Neuronal stem cell (in vitro differentiated cells): ENCODE results near the gene SH2D6.

ENCODE experiments used
- DNase-seq: peaks from one replicate; pipeline ENCODE4 v3.0.0-alpha.2; 2013; ENCODE audit warnings: low spot score
- H2AFZ ChIP-seq: one replicate; pipeline ENCODE4 v1.6.1; 2013; ENCODE audit warnings: mild to moderate bottlenecking, low read length, inconsistent platforms
- H2AK5ac ChIP-seq: 2 replicates; pipeline ENCODE4 v1.6.1; 2013; ENCODE audit warnings: low read depth, mild to moderate bottlenecking, inconsistent platforms, low read length, moderate library complexity, mixed read lengths
- H2BK120ac ChIP-seq: 2 replicates; pipeline ENCODE4 v1.6.1; 2013; ENCODE audit warnings: low read depth, mild to moderate bottlenecking, inconsistent platforms, low read length, moderate library complexity, mixed read lengths
- H2BK12ac ChIP-seq: one replicate; pipeline ENCODE4 v1.6.1; 2013; ENCODE audit warnings: low read length, inconsistent platforms
- H2BK15ac ChIP-seq: 2 replicates; pipeline ENCODE4 v1.6.1; 2013; ENCODE audit warnings: mild to moderate bottlenecking, low read length, inconsistent platforms, mixed read lengths
- H2BK5ac ChIP-seq: one replicate; pipeline ENCODE4 v1.6.1; 2013; ENCODE audit warnings: inconsistent platforms, mild to moderate bottlenecking, low read length, moderate library complexity
- H3K14ac ChIP-seq: one replicate; pipeline ENCODE4 v1.6.1; 2013; ENCODE audit warnings: low read length, inconsistent platforms
- H3K18ac ChIP-seq: 2 replicates; pipeline ENCODE4 v1.6.1; 2013; ENCODE audit warnings: low read length, inconsistent platforms
- H3K23ac ChIP-seq: 2 replicates; pipeline ENCODE4 v1.6.1; 2013; ENCODE audit warnings: low read depth, mild to moderate bottlenecking, mixed read lengths, low read length, inconsistent platforms; ENCODE audit not compliant: poor library complexity
- H3K27ac ChIP-seq: replicated peaks from 3 replicates; pipeline ENCODE4 v1.5.1; 2013; ENCODE audit warnings: low read length, inconsistent platforms
- H3K27me3 ChIP-seq, 3 experiments: 2 replicates each; pipeline ENCODE4 v1.6.1; 2013; ENCODE audit warnings: low read length in 3 of 3, mild to moderate bottlenecking in 2 of 3, inconsistent platforms in 1 of 3, low read depth in 1 of 3, mixed read lengths in 1 of 3, moderate library complexity in 1 of 3; ENCODE audit not compliant: control insufficient read depth in 3 of 3, insufficient read depth in 3 of 3
- H3K36me3 ChIP-seq, 2 donors: replicated peaks in 1 of 2; 2 replicates each; pipeline ENCODE4 v1.6.1; 2013; ENCODE audit warnings: low read length in 2 of 2; ENCODE audit not compliant: control insufficient read depth in 2 of 2, insufficient read depth in 2 of 2
- H3K4ac ChIP-seq: 2 replicates; pipeline ENCODE4 v1.6.1; 2013; ENCODE audit warnings: inconsistent platforms, mild to moderate bottlenecking, low read length, moderate library complexity
- H3K4me1 ChIP-seq, 2 donors: 1 replicate in 1 of 2; 2 replicates in 1 of 2; pipeline ENCODE4 v1.6.1; 2013; ENCODE audit warnings: low read length in 2 of 2, low read depth in 1 of 2; ENCODE audit not compliant: control insufficient read depth in 2 of 2, insufficient read depth in 1 of 2
- H3K4me2 ChIP-seq: one replicate; pipeline ENCODE4 v1.6.1; 2013; ENCODE audit warnings: mild to moderate bottlenecking, low read length, inconsistent platforms; ENCODE audit not compliant: insufficient read depth, poor library complexity, severe bottlenecking
- H3K4me3 ChIP-seq, 2 donors: 2 replicates each; pipeline ENCODE4 v1.5.1; 2013; ENCODE audit warnings: low read length in 2 of 2, mild to moderate bottlenecking in 2 of 2, inconsistent platforms in 1 of 2, moderate library complexity in 1 of 2
- H3K79me1 ChIP-seq: one replicate; pipeline ENCODE4 v1.6.1; 2013; ENCODE audit warnings: low read depth, mild to moderate bottlenecking, inconsistent platforms, low read length, moderate library complexity
- H3K9ac ChIP-seq: one replicate; pipeline ENCODE4 v1.6.1; 2013; ENCODE audit warnings: mild to moderate bottlenecking, low read depth, low read length, inconsistent platforms; ENCODE audit not compliant: poor library complexity
- H3K9me3 ChIP-seq, 2 donors: replicated peaks in 1 of 2; 2 replicates each; pipeline versions ENCODE3 to v1.6.1; 2013; ENCODE audit warnings: low read length in 2 of 2, mild to moderate bottlenecking in 2 of 2, inconsistent platforms in 1 of 2, low read depth in 1 of 2, mixed read lengths in 1 of 2, moderate library complexity in 1 of 2; ENCODE audit not compliant: control insufficient read depth in 2 of 2, insufficient read depth in 1 of 2
- H4K8ac ChIP-seq: one replicate; pipeline ENCODE4 v1.6.1; 2013; ENCODE audit warnings: low read depth, mild to moderate bottlenecking, inconsistent platforms, low read length, moderate library complexity
- H4K91ac ChIP-seq: one replicate; pipeline ENCODE4 v1.6.1; 2013; ENCODE audit warnings: low read length, low read depth, mild to moderate bottlenecking, inconsistent platforms; ENCODE audit not compliant: poor library complexity
- WGBS, 2 donors: extraction: QIAGEN DNeasy Blood & Tissue Kit; methylation state at CpG; one replicate each; pipeline ENCODE4 v1.1.7; 2013; ENCODE audit warnings: missing lambda C conversion rate in 2 of 2, mixed read lengths in 1 of 2; ENCODE audit not compliant: insufficient read length in 2 of 2, insufficient replicate concordance in 1 of 2; ENCODE audit errors: extremely low coverage in 2 of 2; 5-methylcytosine and 5-hydroxymethylcytosine counted together

The SH2D6 gene

DNA sequence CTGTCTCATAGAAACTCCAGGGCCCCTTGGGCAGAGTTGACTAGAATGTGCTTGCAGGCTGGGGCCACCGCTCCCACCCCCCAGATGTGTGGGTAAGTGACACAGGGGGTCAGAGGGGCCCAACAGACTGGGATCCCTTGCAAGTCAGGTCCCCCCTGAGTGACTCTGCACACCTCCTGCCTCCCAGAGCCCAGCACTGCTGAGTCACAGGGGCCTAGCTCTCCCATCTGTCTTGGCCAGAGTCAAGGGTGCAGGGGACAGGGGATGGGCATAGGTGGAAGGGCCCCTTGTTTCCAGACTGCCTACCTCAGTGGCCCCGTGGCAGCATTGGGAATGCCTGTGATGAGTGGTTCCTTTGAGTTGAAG lies 11.4 kb downstream of the SH2D6 start:
- peak overlapping the region; percentile 86 for H3K27ac ChIP-seq
- peak overlapping the region; percentile 97 for H2AK5ac ChIP-seq
- H2BK15ac ChIP-seq, result peak overlapping the region; percentile 99
- H3K23ac ChIP-seq, result peak overlapping the region; percentile 75
- peak overlapping the region; percentile 62 for H2BK120ac ChIP-seq
- WGBS, 2 donors, result no CpG with 5 or more reads among the region's 2 CpGs
- H3K9ac ChIP-seq, result peak overlapping the region; percentile 27
- peak overlapping the region; percentile 87 for H2AFZ ChIP-seq
- H3K79me1 ChIP-seq, result no peaks in the 10 kb centered on the region
- peak overlapping the region; percentile 99 for H3K18ac ChIP-seq
- H3K4me3 ChIP-seq, result no peak overlapping the region
- no peaks in the 10 kb centered on the region for H3K36me3 ChIP-seq
- peaks cover 23 to 41% of the 10 kb centered on the region in 2 donors for H3K4me1 ChIP-seq
- H4K91ac ChIP-seq, result peak overlapping the region; percentile 97
- H3K9me3 ChIP-seq, result no peaks in the 10 kb centered on the region
- H2BK12ac ChIP-seq, result no peak overlapping the region
- peak overlapping the region; percentile 85 for H3K4ac ChIP-seq
- H3K27me3 ChIP-seq, result peaks cover 0 to 4% (median 0%) of the 10 kb centered on the region in 3 experiments
- H4K8ac ChIP-seq, result no peak overlapping the region
- peak overlapping the region; percentile 26 for H3K14ac ChIP-seq
- H3K4me2 ChIP-seq, result no peak overlapping the region
- H2BK5ac ChIP-seq, result peak overlapping the region; percentile 97
- no peak for DNase-seq

DNA sequence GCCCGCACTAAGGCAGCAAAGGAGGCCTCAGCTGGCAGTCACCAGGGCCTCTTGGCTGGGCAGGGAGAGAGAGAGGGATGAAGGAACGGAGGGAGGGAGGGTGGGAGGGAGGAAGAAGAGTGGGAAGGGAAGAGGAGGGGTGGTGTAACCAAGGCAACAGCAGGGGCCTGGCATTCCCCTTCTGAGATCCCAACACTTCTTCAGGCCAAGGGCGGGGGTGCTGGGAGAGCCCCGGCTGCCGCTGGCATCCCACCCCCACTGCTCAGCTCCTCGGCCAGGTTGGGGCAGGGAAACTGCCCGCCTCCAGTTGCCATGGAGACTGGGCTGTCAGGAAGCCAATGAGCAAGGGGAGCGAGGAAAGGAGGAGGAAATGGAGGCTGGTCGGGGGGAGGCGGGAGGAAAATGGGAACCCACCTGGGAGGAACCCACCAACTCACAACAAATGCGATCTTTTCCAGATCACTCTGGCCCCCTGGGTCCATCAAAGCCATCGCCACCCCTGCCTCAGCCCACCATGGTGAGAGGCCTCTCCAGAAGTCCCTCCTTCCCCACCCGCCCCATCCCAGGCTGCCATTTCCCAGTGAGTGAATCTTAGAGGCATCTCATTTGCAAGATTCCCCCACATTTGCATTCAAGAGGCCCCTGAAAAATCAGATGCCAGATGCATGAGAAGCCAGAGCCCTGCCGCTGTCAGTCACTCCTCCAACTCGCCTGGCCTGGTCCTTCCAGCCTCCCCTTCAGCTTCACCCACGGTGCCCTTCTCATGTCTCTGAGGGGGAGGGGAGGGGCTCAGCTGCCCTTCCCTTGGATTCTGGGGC lies 12.4 kb downstream of the SH2D6 start:
- Histone ChIP-seq H3K9ac (peak overlapping the region; percentile 88), H2BK120ac (peak overlapping the region; percentile 62), H3K79me1 (no peaks in the 10 kb centered on the region), H3K27ac (peak overlapping the region; percentile 86), H3K18ac (peak overlapping the region; percentile 99), H3K4ac (peak overlapping the region; percentile 85), H3K4me2 (peak overlapping the region; percentile 27), H4K91ac (no peak overlapping the region), H3K4me1 (peaks cover 23 to 41% of the 10 kb centered on the region in 2 donors), H3K9me3 (no peaks in the 10 kb centered on the region), H2BK15ac (peak overlapping the region; percentile 99), H3K14ac (no peak overlapping the region), H3K36me3 (no peaks in the 10 kb centered on the region), H2BK12ac (peak overlapping the region; percentile 97), H3K27me3 (peaks cover 0 to 4% (median 0%) of the 10 kb centered on the region in 3 experiments), H2BK5ac (peak overlapping the region; percentile 97), H2AFZ (peak overlapping the region; percentile 87), H4K8ac (peak overlapping the region; percentile 93), H2AK5ac (peak overlapping the region; percentile 97), H3K4me3 (peak overlapping the region in 1 of 2 donors; percentile 38), H3K23ac (peak overlapping the region; percentile 89)
- no CpG with 5 or more reads among the region's 16 CpGs for WGBS, 2 donors
- peak; percentile 86 for DNase-seq

DNA sequence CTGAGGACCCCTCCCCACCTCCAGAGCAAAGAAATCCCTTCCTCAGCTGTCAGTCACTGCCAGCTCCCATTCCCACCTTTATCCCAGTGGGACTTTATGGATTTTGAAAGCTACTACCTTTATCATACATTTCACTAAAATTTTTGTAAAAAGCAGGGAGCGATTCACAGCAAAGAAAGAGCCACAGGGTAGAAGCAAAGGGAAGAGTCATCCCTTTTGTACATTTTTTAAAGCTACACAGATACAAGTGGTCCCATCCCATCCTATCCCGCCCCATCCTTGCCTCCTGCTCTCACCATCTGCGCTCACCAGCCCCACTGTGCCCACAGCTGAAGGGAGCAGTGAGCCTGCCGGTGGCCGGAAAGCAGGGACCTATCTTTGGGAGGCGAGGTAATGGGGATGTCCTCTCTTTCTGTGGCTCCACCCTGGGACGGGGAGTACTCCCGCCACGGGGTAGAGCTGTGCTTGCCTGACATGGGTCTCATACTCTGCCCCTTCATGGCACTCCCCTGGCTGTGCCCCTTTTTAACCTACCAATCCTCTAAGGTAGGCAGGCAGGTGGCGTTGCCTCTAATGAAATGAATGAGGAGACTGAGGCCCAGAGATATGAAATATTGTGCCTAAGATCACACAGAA lies 13.2 kb downstream of the SH2D6 start:
- Histone ChIP-seq H3K14ac (no peak overlapping the region), H3K4me1 (peaks cover 25 to 41% of the 10 kb centered on the region in 2 donors)
- no CpG with 5 or more reads among the region's 10 CpGs for WGBS, 2 donors

More for the DNA sequence above, 13.2 kb downstream of the SH2D6 start:
- Histone ChIP-seq H2BK15ac (peak overlapping the region; percentile 47), H3K27me3 (peaks cover 0 to 3% (median 0%) of the 10 kb centered on the region in 3 experiments), H3K9ac (peak overlapping the region; percentile 71), H3K9me3 (no peaks in the 10 kb centered on the region), H3K4me3 (peak overlapping the region in 1 of 2 donors; percentile 38), H3K79me1 (no peaks in the 10 kb centered on the region), H2AFZ (peak overlapping the region; percentile 87), H4K91ac (peak overlapping the region; percentile 45), H3K4ac (peak overlapping the region; percentile 58), H3K18ac (peak overlapping the region; percentile 95), H4K8ac (peak overlapping the region; percentile 20), H3K4me2 (peak overlapping the region; percentile 27), H2AK5ac (peak overlapping the region; percentile 93), H2BK12ac (peak overlapping the region; percentile 33), H3K23ac (peak overlapping the region; percentile 46), H3K36me3 (no peaks in the 10 kb centered on the region), H2BK5ac (peak overlapping the region; percentile 62), H3K27ac (peak overlapping the region; percentile 69), H2BK120ac (peak overlapping the region; percentile 88)
- DNase-seq, result no peak
